Activated T-helper 1 cell treated with Interleukin-2 at 50 U/mL for 16 hours (primary cell): Measurements from ENCODE around the gene PTH2R.
"Not testable (repeated sequence)": the region's sequence is repeated elsewhere in the genome, so short reads cannot be mapped to it uniquely, and the experiment has no call there.

Experiments
- DNase-seq: peaks from one replicate; pipeline ENCODE4 v3.0.0-alpha.2; 2020; ENCODE audit warnings: low read depth

PTH2R gene

GRCh38 chr2:208488686-208489564 lies 82.3 kb downstream of the PTH2R start:
- DNase-seq = no peak

GRCh38 chr2:208489687-208490086 lies 83.1 kb downstream of the PTH2R start:
- no peak for DNase-seq

- no peak for DNase-seq
Observed at GRCh38 chr2:208490492-208490891, 83.9 kb downstream of the PTH2R start.

- no peak for DNase-seq
Observed at GRCh38 chr2:208491641-208492040, 85.0 kb downstream of the PTH2R start.

GRCh38 chr2:208492069-208492468 lies 85.5 kb downstream of the PTH2R start:
- no peak for DNase-seq

- no peak for DNase-seq
Observed at GRCh38 chr2:208493186-208493585, 86.6 kb downstream of the PTH2R start.

GRCh38 chr2:208496129-208496528 lies 89.5 kb downstream of the PTH2R start:
- no peak for DNase-seq

GRCh38 chr2:208501206-208501605 lies 94.6 kb downstream of the PTH2R start:
- no peak for DNase-seq

- DNase-seq = no peak
Observed at GRCh38 chr2:208502288-208502687, 95.7 kb downstream of the PTH2R start.

GRCh38 chr2:208505365-208505764 lies 98.8 kb downstream of the PTH2R start:
- DNase-seq = not testable (repeated sequence)

- no peak for DNase-seq
Observed at GRCh38 chr2:208509586-208509985, 103.0 kb downstream of the PTH2R start.

GRCh38 chr2:208511016-208511415 lies 104.4 kb downstream of the PTH2R start:
- no peak for DNase-seq

- no peak for DNase-seq
Observed at GRCh38 chr2:208511573-208511972, 105.0 kb downstream of the PTH2R start.

- DNase-seq = no peak
Observed at GRCh38 chr2:208515099-208515498, 108.5 kb downstream of the PTH2R start.

GRCh38 chr2:208523069-208523468 lies 116.5 kb downstream of the PTH2R start:
- DNase-seq = not testable (repeated sequence)

- DNase-seq = not testable (repeated sequence)
Observed at GRCh38 chr2:208525165-208525564, 118.6 kb downstream of the PTH2R start.

GRCh38 chr2:208529796-208530195 lies 123.2 kb downstream of the PTH2R start:
- DNase-seq = no peak

- no peak for DNase-seq
Observed at GRCh38 chr2:208531361-208531760, 124.8 kb downstream of the PTH2R start.

GRCh38 chr2:208535578-208535977 lies 129.0 kb downstream of the PTH2R start:
- not testable (repeated sequence) for DNase-seq

GRCh38 chr2:208541461-208541988 lies 134.9 kb downstream of the PTH2R start:
- no peak for DNase-seq

- no peak for DNase-seq
Observed at GRCh38 chr2:208541989-208542464, 135.4 kb downstream of the PTH2R start.

- no peak for DNase-seq
Observed at GRCh38 chr2:208542465-208543041, 136.0 kb downstream of the PTH2R start.
